Lower leg skin (tissue), 4 donors: ENCODE measurements around the gene PAIP1. TPM values are rescaled to one million over a fixed set of nuclear protein-coding genes. Genes with fewer than 3 reads are reported as not detected.
"Not testable (repeated sequence)": the region's sequence is repeated elsewhere in the genome, so short reads cannot be mapped to it uniquely, and the experiment has no call there.

ENCODE experiments used
- DNase-seq, 2 donors: peaks; one replicate each; pipeline ENCODE4 v3.0.0-alpha.2; 2019; ENCODE audit warnings: low spot score in 2 of 2
- H3K4me3 ChIP-seq: fragments of 200-600 bp; sonication (generic); 2 replicates; pipeline ENCODE4 v1.5.1; 2017; ENCODE audit warnings: mild to moderate bottlenecking, low read depth; ENCODE audit not compliant: poor library complexity, severe bottlenecking
- CTCF ChIP-seq, 3 donors: fragments of 450-650 bp; IDR thresholded peaks; one replicate each; pipeline ENCODE4 v1.5.1; 2016; ENCODE audit warnings: antibody characterized with exemption in 3 of 3, mild to moderate bottlenecking in 3 of 3, moderate library complexity in 2 of 3
- POLR2A ChIP-seq, 2 donors: fragments of 450-650 bp; IDR thresholded peaks; one replicate each; pipeline ENCODE4 v1.6.1; 2016 to 2017; ENCODE audit warnings: antibody characterized with exemption in 2 of 2, mild to moderate bottlenecking in 1 of 2, moderate library complexity in 1 of 2
- WGBS, 2 donors: methylation state at CpG; one replicate each; pipeline ENCODE4 v1.1.5; 2018; 5-methylcytosine and 5-hydroxymethylcytosine counted together
- intact Hi-C: fragments of 100-400 bp; cut with DNase I; formaldehyde crosslinking; loops from one replicate; pipeline ENCODE4 v1.15.0; 2023; ENCODE audit warnings: low total_unique reads
- total RNA-seq, 4 donors: library from RNA; depleted of rRNA; stranded (reverse); fragments of >200 nt; gene quantifications; one replicate each; pipeline ENCODE4 v1.1.0, GENCODE V29; 2016

Gene PAIP1
- total RNA-seq, 4 donors from 2014 or later: 40.5 to 65.4 (median 50.5) TPM

- intact Hi-C loops: no loop called here
- no peak overlapping the region for H3K4me3 ChIP-seq
- DNase-seq: no peak
- WGBS, 2 donors: 66 to 67% methylated on average over 5 of the region's 5 CpGs
- TF ChIP-seq CTCF (IDR thresholded peaks at IDR 0.05) (no peak), POLR2A (IDR thresholded peaks at IDR 0.05) (no peak)
Observed at GRCh38 chr5:43564289-43564850, 7.5 kb upstream of the PAIP1 start.

- TF ChIP-seq POLR2A (IDR thresholded peaks at IDR 0.05) (no peak), CTCF (IDR thresholded peaks at IDR 0.05) (no peak)
- no peak overlapping the region for H3K4me3 ChIP-seq
- WGBS, 2 donors: 57 to 63% methylated on average over 3 of the region's 3 CpGs
- DNase-seq: no peak
- intact Hi-C loops: no loop called here
Observed at GRCh38 chr5:43563321-43563720, 6.4 kb upstream of the PAIP1 start.

GRCh38 chr5:43561356-43561755, 4.5 kb upstream of the PAIP1 start:
- intact Hi-C loops: no loop called here
- DNase-seq: no peak
- TF ChIP-seq CTCF (IDR thresholded peaks at IDR 0.05) (no peak), POLR2A (IDR thresholded peaks at IDR 0.05) (no peak)
- H3K4me3 ChIP-seq: no peak overlapping the region

DNA sequence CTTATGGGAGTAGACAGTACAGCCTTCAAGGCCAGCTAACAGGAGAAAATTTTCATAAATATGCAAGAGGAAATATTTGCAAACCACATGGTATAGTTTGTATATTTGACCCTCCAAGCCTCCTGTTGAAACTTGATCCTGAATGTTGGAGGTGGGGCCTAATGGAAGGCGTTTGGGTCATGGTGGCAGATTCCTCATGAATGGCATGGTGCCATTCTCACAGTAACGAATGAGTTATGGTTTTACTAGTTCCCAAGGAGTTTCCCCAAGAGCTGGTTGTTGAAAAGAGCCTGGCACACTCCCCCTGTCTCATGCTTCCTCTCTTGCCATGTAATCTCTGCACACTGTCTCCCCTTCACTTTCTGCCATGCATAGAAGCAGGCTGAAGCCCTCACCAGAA, 3.3 kb upstream of the PAIP1 start:
- WGBS, 2 donors: 11 to 28% methylated on average over 2 of the region's 2 CpGs
- intact Hi-C loops: no loop called here
- no peak for DNase-seq

GRCh38 chr5:43556607-43556856, 345 bp downstream of the PAIP1 start:
- peak overlapping the region; percentile 57 for H3K4me3 ChIP-seq
- 0% methylated on average over 1 to 8 of the region's 30 CpGs for WGBS, 2 donors
- intact Hi-C loops, DNase-seq: not testable (repeated sequence)

More for the DNA sequence above, 3.3 kb upstream of the PAIP1 start:
- no peak overlapping the region for H3K4me3 ChIP-seq
- no peak for TF ChIP-seq CTCF (IDR thresholded peaks at IDR 0.05)
- no peak for TF ChIP-seq POLR2A (IDR thresholded peaks at IDR 0.05)

- WGBS, 2 donors: 0 to 1% methylated on average over 29 to 38 of the region's 44 CpGs
- no peak for TF ChIP-seq POLR2A (IDR thresholded peaks at IDR 0.05)
- no peak for TF ChIP-seq CTCF (IDR thresholded peaks at IDR 0.05)
- intact Hi-C loops: no loop called here
- H3K4me3 ChIP-seq: peak overlapping the region; percentile 57
- DNase-seq: peak; percentile 43 to 90
Observed at GRCh38 chr5:43555895-43556606, 826 bp downstream of the PAIP1 start.
